ENCODE data around the gene NPAS1.

The NPAS1 gene, protein sequence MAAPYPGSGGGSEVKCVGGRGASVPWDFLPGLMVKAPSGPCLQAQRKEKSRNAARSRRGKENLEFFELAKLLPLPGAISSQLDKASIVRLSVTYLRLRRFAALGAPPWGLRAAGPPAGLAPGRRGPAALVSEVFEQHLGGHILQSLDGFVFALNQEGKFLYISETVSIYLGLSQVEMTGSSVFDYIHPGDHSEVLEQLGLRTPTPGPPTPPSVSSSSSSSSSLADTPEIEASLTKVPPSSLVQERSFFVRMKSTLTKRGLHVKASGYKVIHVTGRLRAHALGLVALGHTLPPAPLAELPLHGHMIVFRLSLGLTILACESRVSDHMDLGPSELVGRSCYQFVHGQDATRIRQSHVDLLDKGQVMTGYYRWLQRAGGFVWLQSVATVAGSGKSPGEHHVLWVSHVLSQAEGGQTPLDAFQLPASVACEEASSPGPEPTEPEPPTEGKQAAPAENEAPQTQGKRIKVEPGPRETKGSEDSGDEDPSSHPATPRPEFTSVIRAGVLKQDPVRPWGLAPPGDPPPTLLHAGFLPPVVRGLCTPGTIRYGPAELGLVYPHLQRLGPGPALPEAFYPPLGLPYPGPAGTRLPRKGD

GRCh38 chr19:47019431-47020041 is at the start of gene NPAS1:
NPAS1 (plus strand) TSS chr19:47019837; CDS start chr19:47021048, 1,211 bp downstream.
- no peak for DNase-seq (ENCODE audit: low read depth in 1 of 2, low spot score in 1 of 2)

GRCh38 chr19:46970815-46971214 is 48.8 kb upstream of the NPAS1 start:
- no peak for DNase-seq (ENCODE audit: low read depth in 1 of 2, low spot score in 1 of 2)

GRCh38 chr19:46972311-46972710 is 47.3 kb upstream of the NPAS1 start:
- DNase-seq (ENCODE audit: low read depth in 1 of 2, low spot score in 1 of 2) = no peak

DNA sequence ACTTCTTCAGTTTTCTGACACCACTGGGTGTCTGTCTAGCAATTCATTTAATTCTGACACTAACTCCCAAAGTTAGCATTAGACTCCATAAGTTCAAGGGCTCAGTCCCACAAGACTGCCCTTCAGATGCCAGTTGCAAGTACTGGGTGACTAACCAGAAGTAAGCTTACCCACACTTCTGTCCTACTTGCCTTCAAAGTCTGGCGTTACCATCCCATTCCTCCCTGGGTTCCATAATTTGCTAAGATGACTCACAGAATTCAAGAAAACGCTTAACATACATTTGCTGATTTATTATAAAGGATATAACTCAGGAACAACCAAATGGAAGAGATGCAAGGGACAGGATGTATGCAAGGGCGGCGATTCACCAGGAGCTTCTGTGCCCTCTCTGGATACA is 45.5 kb upstream of the NPAS1 start:
- no peak for DNase-seq (ENCODE audit: low read depth in 1 of 2, low spot score in 1 of 2)

DNA sequence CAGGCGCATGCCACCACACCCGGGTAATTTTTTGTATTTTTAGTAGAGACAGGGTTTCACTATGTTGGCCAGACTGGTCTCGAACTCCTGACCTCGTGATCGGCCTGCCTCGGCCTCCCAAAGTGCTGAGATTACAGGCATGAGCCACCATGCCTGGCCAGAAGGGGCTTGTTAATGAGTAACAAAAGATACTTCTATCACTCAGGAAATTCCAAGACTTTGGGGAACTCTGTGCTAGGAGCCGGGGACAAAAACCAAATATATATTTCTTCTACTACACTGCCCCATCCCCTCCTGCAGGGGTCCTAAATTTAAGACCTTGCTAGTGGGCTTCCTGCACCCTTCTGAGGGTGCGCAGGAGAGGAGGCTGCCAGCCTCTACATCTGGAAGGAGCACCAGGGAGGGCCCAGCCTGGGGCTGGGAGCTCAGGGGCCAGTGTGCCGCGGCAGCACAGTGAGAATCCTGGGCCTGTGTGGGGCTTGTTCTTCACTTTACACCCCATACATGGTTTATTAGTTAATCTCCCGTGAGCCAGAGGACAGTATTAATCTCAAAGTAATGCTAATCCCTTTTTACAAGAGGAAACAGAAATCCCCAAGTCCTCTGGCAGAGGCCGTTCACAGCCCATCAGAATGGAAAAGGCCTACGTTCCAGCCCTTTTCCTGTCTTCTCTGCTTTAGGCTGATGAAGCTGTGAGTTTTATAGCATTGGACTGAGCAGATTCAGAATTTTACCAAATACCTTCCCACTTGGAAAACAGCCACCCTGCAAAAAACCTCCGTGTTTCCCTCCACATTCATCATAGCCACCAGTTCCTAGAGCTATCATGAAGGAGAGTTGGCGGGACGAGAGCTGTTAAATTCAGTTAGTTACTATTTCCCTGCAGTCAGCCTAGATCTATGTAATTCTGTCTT is 44.4 kb upstream of the NPAS1 start:
- no peak for DNase-seq (ENCODE audit: low read depth in 1 of 2, low spot score in 1 of 2)

DNA sequence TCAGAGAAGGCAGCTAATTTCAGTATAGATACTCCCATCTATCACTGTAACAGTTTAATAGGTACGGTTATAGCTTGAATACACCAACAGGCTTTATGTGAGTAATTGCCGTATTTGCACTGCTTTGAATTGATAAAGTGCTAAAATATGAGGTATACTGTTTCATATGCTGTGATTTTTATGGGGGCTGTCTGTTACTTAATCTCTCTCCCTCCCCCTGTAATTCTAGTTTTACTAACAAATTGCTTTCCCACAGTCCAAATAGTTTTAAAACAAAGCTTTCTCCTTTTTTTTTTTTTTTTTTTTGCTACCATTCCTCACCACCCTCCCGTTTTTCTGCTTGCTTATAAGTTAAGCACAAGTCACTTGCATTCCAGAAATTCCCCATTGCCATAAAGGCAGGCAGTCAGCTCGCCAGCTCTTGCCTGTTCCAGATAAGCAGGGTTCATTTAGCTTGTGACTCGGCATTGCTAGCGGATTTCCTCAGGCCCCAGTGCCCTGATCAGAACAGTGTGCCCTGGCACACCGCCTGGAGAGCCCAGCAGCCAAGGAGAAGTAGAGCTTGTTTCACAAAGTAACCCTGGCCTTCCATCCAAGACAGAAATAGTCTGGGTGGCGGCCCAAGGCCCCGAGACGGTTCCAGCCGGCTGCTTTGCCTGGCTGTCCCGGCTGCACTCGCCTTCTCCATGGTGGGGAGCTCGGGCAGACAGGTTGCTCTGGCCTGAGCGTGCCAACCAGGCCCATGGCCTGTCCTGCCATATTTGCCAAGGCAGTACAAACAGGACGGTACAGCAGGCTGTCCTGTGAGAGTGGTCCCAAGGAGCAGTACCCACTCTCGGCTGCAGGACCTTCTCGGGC is 43.5 kb upstream of the NPAS1 start:
- no peak for DNase-seq (ENCODE audit: low read depth in 1 of 2, low spot score in 1 of 2)

DNA sequence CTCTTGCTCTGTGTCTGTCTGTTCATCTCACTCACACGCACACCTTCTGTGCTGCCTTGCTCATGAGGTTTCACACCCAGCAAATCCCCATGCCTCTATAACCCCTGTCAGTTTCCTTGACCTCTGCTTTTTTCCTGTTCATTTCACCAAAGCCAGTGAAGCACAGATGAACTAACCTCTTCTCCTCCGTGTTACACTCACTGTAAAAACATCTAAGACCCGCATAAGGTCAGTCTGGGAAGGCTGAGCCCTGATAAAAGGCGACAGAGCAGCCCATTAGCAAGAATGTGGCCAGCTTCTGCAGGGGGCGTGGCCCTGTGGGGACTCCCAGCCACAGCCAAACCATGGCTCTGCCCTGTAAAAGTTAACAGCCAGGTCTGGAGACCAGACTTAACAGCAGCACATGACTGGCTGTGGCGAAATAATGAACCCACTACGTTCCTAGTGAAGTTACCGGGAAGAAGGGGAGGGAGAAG is 42.8 kb upstream of the NPAS1 start:
- no peak for DNase-seq (ENCODE audit: low read depth in 1 of 2, low spot score in 1 of 2)

DNA sequence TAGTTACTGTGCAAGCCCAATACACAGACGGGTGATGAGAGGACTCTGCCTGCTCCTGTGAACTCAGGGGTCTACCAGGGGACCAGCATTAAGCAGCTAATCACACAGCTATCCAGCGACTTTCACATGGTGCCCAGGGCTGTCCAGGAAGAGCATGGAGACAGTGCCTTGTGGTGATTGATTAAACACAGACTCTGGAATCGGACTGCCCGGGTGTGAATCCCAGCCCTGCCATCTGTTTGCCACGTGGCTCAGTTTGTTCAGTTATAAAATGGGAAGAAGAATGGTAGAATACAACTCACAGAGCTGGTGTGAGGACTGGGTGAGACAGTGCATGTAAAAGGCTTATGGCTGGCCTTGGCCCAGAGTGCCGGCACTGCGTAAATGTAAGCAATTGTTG is 42.1 kb upstream of the NPAS1 start:
- no peak for DNase-seq (ENCODE audit: low read depth in 1 of 2, low spot score in 1 of 2)

DNA sequence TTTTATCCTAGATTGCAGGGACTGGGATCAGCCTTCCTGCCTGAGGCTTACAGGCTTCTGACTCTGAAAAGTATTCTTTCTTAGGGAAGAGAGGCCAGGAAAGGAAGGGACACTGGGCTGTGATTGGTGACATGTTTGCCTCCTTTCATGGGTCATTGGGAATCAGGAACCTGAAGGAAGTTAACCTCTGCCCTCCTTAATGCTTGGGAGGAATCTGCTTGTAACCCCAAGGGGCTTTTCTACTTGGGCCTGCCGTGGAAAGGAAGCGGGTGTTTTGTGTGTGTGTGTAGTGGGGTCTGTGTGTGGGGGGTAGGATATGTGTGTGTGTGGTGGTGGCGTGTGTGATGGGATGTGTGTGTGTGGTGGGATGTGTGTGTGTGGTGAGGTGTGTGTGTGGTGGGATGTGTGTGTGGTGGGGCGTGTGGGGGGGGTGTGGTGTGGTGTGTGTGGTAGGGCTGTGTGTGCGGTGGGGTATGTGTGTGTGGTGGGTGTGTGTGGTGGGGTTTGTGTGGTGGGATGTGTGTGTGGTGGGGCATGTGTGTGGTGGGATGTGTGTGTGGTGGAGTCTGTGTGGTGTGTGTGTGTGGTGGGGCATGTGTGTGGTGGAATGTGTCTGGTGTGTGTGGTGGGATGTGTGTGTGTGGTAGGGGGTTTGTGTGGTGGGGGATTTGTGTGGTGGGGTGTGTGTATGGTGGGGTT is 41.3 kb upstream of the NPAS1 start:
- DNase-seq (ENCODE audit: low read depth in 1 of 2, low spot score in 1 of 2) = no peak

GRCh38 chr19:46979126-46980105 is 40.2 kb upstream of the NPAS1 start:
- DNase-seq (ENCODE audit: low read depth in 1 of 2, low spot score in 1 of 2) = no peak

DNA sequence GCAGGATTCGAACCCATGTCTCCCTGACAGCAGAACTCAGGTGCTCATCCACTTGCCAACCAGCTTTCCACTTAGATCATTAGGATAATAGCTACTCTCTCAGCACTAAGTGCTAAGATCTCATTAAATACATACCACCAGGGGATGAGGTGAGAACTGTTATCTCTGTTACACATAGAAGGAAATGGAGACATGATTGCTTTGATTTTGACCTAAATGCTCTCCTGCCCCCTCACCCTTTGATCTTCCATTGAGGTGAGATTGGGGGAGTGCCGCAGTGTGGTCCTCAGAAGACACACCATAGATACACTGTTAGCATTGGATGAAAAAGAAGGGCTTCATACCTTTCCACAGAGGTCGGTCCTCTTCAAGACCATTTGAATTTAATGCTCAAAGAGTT is 38.9 kb upstream of the NPAS1 start:
- no peak for DNase-seq (ENCODE audit: low read depth in 1 of 2, low spot score in 1 of 2)

DNA sequence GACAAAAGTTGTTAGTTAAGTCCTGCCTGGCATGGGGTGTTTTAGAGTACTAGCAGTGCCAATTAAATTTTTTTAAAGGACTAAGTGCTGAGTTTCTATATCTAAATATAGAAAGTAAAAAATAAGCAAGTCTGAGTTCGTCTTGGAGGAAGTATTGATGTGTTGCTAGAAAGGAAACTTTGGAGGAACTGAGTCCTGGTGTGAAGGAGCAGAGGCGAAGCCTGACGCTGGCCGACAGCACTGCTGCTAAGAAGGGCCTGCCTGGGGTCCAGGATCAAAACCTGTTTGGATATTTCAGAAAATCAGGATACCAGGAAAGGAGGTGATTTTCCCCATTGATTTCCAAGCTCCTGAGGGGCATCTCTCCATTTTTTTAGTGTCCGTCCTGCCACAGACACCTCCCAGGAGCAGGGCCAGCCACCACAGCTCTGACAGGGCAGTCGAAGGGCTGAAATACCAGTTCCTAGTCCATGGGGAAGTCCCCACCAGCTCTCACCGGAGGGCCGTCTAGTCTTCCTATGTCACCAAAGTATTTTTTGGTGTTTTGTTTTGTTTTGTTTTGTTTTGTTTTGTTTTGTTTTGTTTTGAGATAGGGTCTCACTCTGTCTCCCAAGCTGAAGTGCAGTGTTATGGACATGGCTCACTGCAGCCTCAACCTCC is 38.2 kb upstream of the NPAS1 start:
- DNase-seq (ENCODE audit: low read depth in 1 of 2, low spot score in 1 of 2) = no peak

DNA sequence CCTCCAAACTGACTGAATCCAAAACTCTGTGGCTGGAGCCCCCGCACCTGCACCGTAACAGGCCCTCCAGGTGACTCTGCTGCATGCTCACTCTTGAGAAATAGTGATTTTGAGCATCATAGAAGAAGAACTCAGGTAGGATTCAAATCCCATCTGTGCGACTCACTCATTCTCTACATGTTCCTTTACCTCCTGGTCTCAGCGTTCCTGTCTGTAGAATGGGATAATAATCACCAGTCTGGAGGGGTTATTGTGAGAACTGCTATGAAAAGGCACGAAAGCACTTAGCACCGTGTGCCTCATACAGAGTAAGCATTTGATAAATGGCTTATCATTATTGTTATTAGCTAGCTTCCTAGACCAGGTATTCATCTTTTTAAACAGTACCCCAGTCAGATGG is 36.5 kb upstream of the NPAS1 start:
- DNase-seq (ENCODE audit: low read depth in 1 of 2, low spot score in 1 of 2) = no peak

GRCh38 chr19:46984077-46985010 is 35.3 kb upstream of the NPAS1 start:
- DNase-seq (ENCODE audit: low read depth in 1 of 2, low spot score in 1 of 2) = no peak

DNA sequence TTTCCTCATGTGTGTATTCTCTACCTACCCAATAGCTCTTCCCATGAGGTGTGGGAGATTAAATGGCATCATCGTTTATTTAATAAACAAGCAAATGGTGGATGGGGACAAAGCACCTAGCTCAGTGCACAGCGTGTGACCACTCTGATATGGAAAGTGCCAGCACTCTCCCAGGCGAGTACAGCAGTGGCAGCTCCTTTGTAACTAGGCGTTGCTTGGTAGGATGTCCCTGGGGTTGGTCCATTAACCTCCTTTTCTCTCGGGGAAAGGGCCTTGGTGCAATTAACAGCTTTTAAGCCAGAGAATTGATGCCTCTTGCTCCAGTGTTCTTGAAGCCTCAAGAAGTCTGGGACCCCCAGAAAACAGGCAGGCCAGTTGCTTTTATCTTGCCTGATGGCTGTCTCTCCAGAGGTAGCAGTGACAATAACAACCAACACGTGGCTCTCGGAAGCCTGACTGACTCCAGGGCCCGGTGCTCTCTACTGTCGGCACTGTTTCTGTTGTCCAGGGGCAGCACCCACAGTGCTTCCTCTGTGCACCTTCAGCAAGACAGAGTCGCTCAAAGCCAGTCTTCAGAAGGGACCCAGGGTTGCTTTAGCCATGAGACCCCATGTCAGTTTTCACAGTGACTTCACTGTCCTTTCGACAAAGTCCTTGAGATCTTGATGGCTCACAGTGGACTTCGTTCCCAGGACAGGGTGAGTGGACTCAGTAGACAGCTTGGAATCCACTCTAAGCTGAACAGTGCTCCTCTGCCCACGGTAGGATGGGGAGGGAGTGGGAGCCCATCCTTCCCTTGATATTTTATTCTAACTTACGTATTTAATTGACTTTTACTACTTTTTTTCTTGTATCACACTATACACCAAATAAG is 33.9 kb upstream of the NPAS1 start:
- no peak for DNase-seq (ENCODE audit: low read depth in 1 of 2, low spot score in 1 of 2)
